ENCODE data around the gene OR2B6.

The OR2B6 gene

GRCh38 chr6:28002161-28002560 is 45.1 kb downstream of the OR2B6 start:
- Mint-ChIP-seq H3K9me3 (no peaks in the 10 kb centered on the region), H3K4me1 (no peaks in the 10 kb centered on the region), H3K27ac (ENCODE audit: low read depth) (no peak overlapping the region), H3K4me3 (no peak overlapping the region), H3K27me3 (peaks cover 80% of the 10 kb centered on the region), H3K36me3 (ENCODE audit: insufficient read depth) (no peaks in the 10 kb centered on the region)
- DNase-seq (ENCODE audit: low spot score in 2 of 2): no peak
- no peak for ATAC-seq (replicated peaks; ENCODE audit: extremely low read depth, poor library complexity, severe bottlenecking)

- no peak overlapping the region for H3K27ac Mint-ChIP-seq (ENCODE audit: low read depth)
- no peaks in the 10 kb centered on the region for H3K36me3 Mint-ChIP-seq (ENCODE audit: insufficient read depth)
- DNase-seq (ENCODE audit: low spot score in 2 of 2) (no peak), ATAC-seq (replicated peaks; ENCODE audit: extremely low read depth, poor library complexity, severe bottlenecking) (no peak)
- H3K4me1 Mint-ChIP-seq: no peaks in the 10 kb centered on the region
- no peaks in the 10 kb centered on the region for H3K9me3 Mint-ChIP-seq
- no peak overlapping the region for H3K4me3 Mint-ChIP-seq
- H3K27me3 Mint-ChIP-seq: peaks cover 79% of the 10 kb centered on the region
Observed at GRCh38 chr6:28003059-28003458, 46.0 kb downstream of the OR2B6 start.

GRCh38 chr6:28003661-28004060 is 46.6 kb downstream of the OR2B6 start:
- no peaks in the 10 kb centered on the region for H3K4me1 Mint-ChIP-seq
- H3K9me3 Mint-ChIP-seq: no peaks in the 10 kb centered on the region
- DNase-seq (ENCODE audit: low spot score in 2 of 2) (no peak), ATAC-seq (replicated peaks; ENCODE audit: extremely low read depth, poor library complexity, severe bottlenecking) (no peak)
- no peak overlapping the region for H3K27ac Mint-ChIP-seq (ENCODE audit: low read depth)
- H3K36me3 Mint-ChIP-seq (ENCODE audit: insufficient read depth): no peaks in the 10 kb centered on the region
- H3K4me3 Mint-ChIP-seq: no peak overlapping the region
- H3K27me3 Mint-ChIP-seq: peaks cover 79% of the 10 kb centered on the region

DNA sequence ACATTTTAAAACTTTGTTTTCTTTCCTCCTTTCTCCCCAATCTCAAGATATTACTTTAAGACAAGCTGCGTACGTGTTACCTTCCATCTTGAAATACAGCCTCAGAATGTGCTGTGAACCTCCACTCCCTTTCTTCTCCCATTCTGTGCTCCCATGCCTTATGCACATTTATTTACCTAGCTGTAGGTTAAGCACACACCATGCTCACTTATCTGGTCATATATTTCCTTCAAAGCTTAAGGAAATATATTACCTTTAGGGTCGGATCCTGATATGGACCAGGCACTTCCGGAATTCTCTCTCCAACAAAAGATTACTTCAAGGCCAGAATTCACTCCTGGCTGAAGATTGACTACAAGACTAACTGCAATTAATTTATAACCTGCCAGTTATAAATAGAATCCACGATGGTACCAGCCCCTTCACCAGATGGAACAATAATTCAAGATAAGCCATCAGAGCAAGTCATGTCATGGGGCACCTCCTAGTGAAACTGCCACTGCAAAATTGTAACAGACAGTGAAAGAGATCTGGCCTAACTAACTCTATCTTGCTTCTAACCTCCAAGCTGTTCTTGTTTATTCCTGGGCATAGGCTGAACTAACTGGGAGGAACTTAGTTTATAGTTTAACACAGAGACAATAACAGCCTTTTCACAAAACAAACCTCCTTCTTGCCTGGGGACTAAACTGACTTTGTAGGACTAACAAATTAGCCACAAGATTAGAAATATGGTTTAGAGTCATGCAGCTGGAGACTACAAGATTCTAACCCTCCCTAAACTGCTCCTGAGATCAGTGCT is 47.5 kb downstream of the OR2B6 start:
- peaks cover 80% of the 10 kb centered on the region for H3K27me3 Mint-ChIP-seq
- ATAC-seq (replicated peaks; ENCODE audit: extremely low read depth, poor library complexity, severe bottlenecking) (no peak), DNase-seq (ENCODE audit: low spot score in 2 of 2) (no peak)
- no peak overlapping the region for H3K27ac Mint-ChIP-seq (ENCODE audit: low read depth)
- no peaks in the 10 kb centered on the region for H3K4me1 Mint-ChIP-seq
- H3K4me3 Mint-ChIP-seq: no peak overlapping the region
- H3K36me3 Mint-ChIP-seq (ENCODE audit: insufficient read depth): no peaks in the 10 kb centered on the region
- H3K9me3 Mint-ChIP-seq: no peaks in the 10 kb centered on the region

DNA sequence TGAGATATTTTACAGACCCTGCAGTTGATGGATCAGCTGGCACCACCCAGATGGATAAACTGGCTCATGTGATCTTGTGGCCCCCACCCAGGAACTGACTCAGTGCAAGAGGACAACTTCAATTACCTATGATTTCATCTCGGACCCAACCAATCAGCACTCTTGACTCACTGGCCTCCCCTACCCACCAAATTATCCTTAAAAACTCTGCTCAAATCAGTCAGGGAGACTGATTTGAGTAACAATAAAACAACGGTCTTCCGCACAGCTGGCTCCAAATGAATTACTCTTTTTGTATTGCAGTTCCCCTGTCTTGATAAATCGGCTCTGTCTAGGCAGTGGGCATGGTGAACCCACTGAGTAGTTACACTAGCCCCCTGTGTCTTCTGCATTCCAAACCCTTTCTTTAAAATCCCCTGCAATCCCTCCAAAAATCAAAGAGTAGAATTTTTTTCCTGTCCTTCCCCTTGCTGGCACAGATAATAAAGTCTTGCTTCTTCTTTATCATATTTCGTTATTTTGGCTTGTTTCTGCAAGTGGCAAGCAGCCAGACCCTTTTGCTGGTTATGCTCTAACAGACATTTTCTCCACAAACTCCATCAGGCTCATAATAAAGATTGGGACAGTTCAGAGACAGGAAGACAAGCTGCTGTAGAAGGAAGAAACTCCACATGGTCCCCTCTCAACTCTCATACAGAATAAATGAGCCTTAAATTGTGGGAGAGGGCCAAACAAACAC is 48.3 kb downstream of the OR2B6 start:
- H3K27ac Mint-ChIP-seq (ENCODE audit: low read depth): no peak overlapping the region
- no peaks in the 10 kb centered on the region for H3K4me1 Mint-ChIP-seq
- H3K9me3 Mint-ChIP-seq: no peaks in the 10 kb centered on the region
- DNase-seq (ENCODE audit: low spot score in 2 of 2) (no peak), ATAC-seq (replicated peaks; ENCODE audit: extremely low read depth, poor library complexity, severe bottlenecking) (no peak)
- peaks cover 77% of the 10 kb centered on the region for H3K27me3 Mint-ChIP-seq
- no peak overlapping the region for H3K4me3 Mint-ChIP-seq
- H3K36me3 Mint-ChIP-seq (ENCODE audit: insufficient read depth): no peaks in the 10 kb centered on the region

DNA sequence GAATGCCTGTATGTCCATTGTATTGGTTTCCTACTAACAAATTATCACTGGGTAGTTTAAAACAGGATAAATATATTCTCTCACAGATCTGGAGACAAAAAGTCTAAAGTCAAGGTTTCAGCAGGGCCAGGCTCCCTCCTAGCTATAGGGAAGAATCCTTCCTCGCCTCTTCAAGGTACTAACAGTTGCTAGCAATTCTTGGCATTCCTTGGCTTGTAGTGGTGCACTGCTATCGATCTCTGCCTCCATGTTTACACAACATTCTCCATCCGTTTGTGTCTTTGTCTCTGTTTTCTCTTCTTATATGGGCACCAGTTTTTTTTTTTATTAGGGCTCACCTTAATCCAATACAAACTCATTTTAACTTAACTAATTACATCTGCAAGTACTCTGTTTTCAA is 48.9 kb downstream of the OR2B6 start:
- Mint-ChIP-seq H3K36me3 (ENCODE audit: insufficient read depth) (no peaks in the 10 kb centered on the region), H3K4me1 (no peaks in the 10 kb centered on the region), H3K27ac (ENCODE audit: low read depth) (no peak overlapping the region), H3K4me3 (no peak overlapping the region), H3K9me3 (no peaks in the 10 kb centered on the region), H3K27me3 (peaks cover 77% of the 10 kb centered on the region)
- ATAC-seq (replicated peaks; ENCODE audit: extremely low read depth, poor library complexity, severe bottlenecking) (no peak), DNase-seq (ENCODE audit: low spot score in 2 of 2) (no peak)
